Peyer's patch (tissue), 4 donors: Measurements from ENCODE around the gene NAP1L5. TPM values are rescaled to one million over a fixed set of nuclear protein-coding genes. Genes with fewer than 3 reads are reported as not detected.

Experiments
- DNase-seq, 3 donors: peaks; one replicate each; pipeline ENCODE4 v3.0.0-alpha.2; 2017 to 2019
- H3K27ac ChIP-seq, 4 donors: fragments of 200-600 bp; sonication (generic); one replicate each; pipeline ENCODE4 v1.5.1; 2016 to 2019
- H3K27me3 ChIP-seq, 2 donors: fragments of 200-600 bp; sonication (generic); one replicate each; pipeline ENCODE4 v1.5.1; 2019
- H3K36me3 ChIP-seq, 3 donors: fragments of 200-600 bp; sonication (generic); one replicate each; pipeline ENCODE4 v1.5.1; 2016 to 2019
- H3K4me1 ChIP-seq, 4 donors: fragments of 200-600 bp; sonication (generic); one replicate each; pipeline ENCODE4 v1.5.1; 2016 to 2019
- H3K4me3 ChIP-seq, 4 donors: fragments of 200-600 bp; sonication (generic); 1 replicate in 3 of 4; 2 replicates in 1 of 4; pipeline ENCODE4 v1.5.1; 2016 to 2019; ENCODE audit warnings: mild to moderate bottlenecking in 1 of 4
- H3K9me3 ChIP-seq, 4 donors: fragments of 200-600 bp; sonication (generic); one replicate each; pipeline ENCODE4 v1.5.1; 2016 to 2019; ENCODE audit warnings: mild to moderate bottlenecking in 1 of 4
- CTCF ChIP-seq, 6 experiments: fragments of 450-650 bp in 4 of 6; fragments of 200-600 bp in 2 of 6; sonication (generic) in 1 of 6; IDR thresholded peaks; one replicate each; pipeline ENCODE4 v1.5.1; 2017 to 2019; ENCODE audit warnings: antibody characterized with exemption in 6 of 6, mild to moderate bottlenecking in 3 of 6, moderate library complexity in 1 of 6
- POLR2A ChIP-seq, 2 donors: fragments of 450-650 bp; IDR thresholded peaks; one replicate each; pipeline ENCODE4 v1.5.1; 2017; ENCODE audit warnings: antibody characterized with exemption in 2 of 2, mild to moderate bottlenecking in 2 of 2, moderate library complexity in 2 of 2
- total RNA-seq, 4 donors: library from RNA; depleted of rRNA; stranded (reverse); fragments of >200 nt; gene quantifications; one replicate each; pipeline ENCODE4 v1.1.0, GENCODE V29; 2016

NAP1L5 gene
- total RNA-seq, 4 donors from 2014 or later: 0.85 to 2.3 TPM; not detected in 2

- no peak for DNase-seq
- no peak overlapping the region for H3K27ac ChIP-seq
- H3K27me3 ChIP-seq: no peaks in the 10 kb centered on the region
- H3K9me3 ChIP-seq: no peaks in the 10 kb centered on the region
- no peak overlapping the region for H3K4me3 ChIP-seq
- TF ChIP-seq CTCF (IDR thresholded peaks at IDR 0.05) (no peak), POLR2A (IDR thresholded peaks at IDR 0.05) (no peak)
- H3K4me1 ChIP-seq: no peaks in the 10 kb centered on the region
- peaks cover 0 to 56% (median 0%) of the 10 kb centered on the region in 3 donors for H3K36me3 ChIP-seq
Measured at GRCh38 chr4:88730811-88731210, 33.2 kb upstream of the NAP1L5 start.

GRCh38 chr4:88729146-88729760 lies 31.6 kb upstream of the NAP1L5 start:
- no peak overlapping the region for H3K27ac ChIP-seq
- no peak for DNase-seq
- peaks cover 0 to 68% (median 0%) of the 10 kb centered on the region in 3 donors for H3K36me3 ChIP-seq
- H3K4me1 ChIP-seq: no peaks in the 10 kb centered on the region
- H3K27me3 ChIP-seq: no peaks in the 10 kb centered on the region
- H3K4me3 ChIP-seq: no peak overlapping the region
- TF ChIP-seq POLR2A (IDR thresholded peaks at IDR 0.05): no peak
- TF ChIP-seq CTCF (IDR thresholded peaks at IDR 0.05): no peak
- no peaks in the 10 kb centered on the region for H3K9me3 ChIP-seq

GRCh38 chr4:88728146-88728545 lies 30.5 kb upstream of the NAP1L5 start:
- no peak for TF ChIP-seq POLR2A (IDR thresholded peaks at IDR 0.05)
- TF ChIP-seq CTCF (IDR thresholded peaks at IDR 0.05): no peak
- Histone ChIP-seq H3K27me3 (no peaks in the 10 kb centered on the region), H3K4me1 (no peaks in the 10 kb centered on the region), H3K36me3 (peaks cover 0 to 73% (median 0%) of the 10 kb centered on the region in 3 donors), H3K27ac (no peak overlapping the region), H3K9me3 (no peaks in the 10 kb centered on the region), H3K4me3 (no peak overlapping the region)
- DNase-seq: no peak

- no peak for DNase-seq
- TF ChIP-seq CTCF (IDR thresholded peaks at IDR 0.05) (no peak), POLR2A (IDR thresholded peaks at IDR 0.05) (no peak)
- peaks cover 0 to 67% (median 0%) of the 10 kb centered on the region in 3 donors for H3K36me3 ChIP-seq
Measured at GRCh38 chr4:88725986-88726385, 28.4 kb upstream of the NAP1L5 start.

GRCh38 chr4:88725143-88725542 lies 27.5 kb upstream of the NAP1L5 start:
- Histone ChIP-seq H3K4me1 (no peaks in the 10 kb centered on the region), H3K4me3 (no peak overlapping the region), H3K27me3 (no peaks in the 10 kb centered on the region), H3K9me3 (no peaks in the 10 kb centered on the region), H3K27ac (no peak overlapping the region), H3K36me3 (peaks cover 0 to 58% (median 0%) of the 10 kb centered on the region in 3 donors)
- TF ChIP-seq CTCF (IDR thresholded peaks at IDR 0.05) (no peak), POLR2A (IDR thresholded peaks at IDR 0.05) (no peak)
- no peak for DNase-seq

More at GRCh38 chr4:88725986-88726385, 28.4 kb upstream of the NAP1L5 start:
- H3K27me3 ChIP-seq: no peaks in the 10 kb centered on the region
- H3K9me3 ChIP-seq: no peaks in the 10 kb centered on the region
- no peak overlapping the region for H3K27ac ChIP-seq
- no peak overlapping the region for H3K4me3 ChIP-seq
- H3K4me1 ChIP-seq: no peaks in the 10 kb centered on the region
